Measurements from ENCODE around the gene BPIFB2. TPM values are rescaled to one million over a fixed set of nuclear protein-coding genes. Genes with fewer than 3 reads are reported as not detected.
"Not testable (repeated sequence)": the region's sequence is repeated elsewhere in the genome, so short reads cannot be mapped to it uniquely, and the experiment has no call there.

The BPIFB2 gene
- total RNA-seq, 1 donor from 2014 or later = 0.18 TPM

GRCh38 chr20:32970115-32970972 lies 37.2 kb upstream of the BPIFB2 start:
- DNase-seq (ENCODE audit: low spot score) (peak; percentile 36), ATAC-seq (no peak)

- ATAC-seq (no peak), DNase-seq (ENCODE audit: low spot score) (peak; percentile 27)
Observed at GRCh38 chr20:32970973-32971300, 36.6 kb upstream of the BPIFB2 start.

DNA sequence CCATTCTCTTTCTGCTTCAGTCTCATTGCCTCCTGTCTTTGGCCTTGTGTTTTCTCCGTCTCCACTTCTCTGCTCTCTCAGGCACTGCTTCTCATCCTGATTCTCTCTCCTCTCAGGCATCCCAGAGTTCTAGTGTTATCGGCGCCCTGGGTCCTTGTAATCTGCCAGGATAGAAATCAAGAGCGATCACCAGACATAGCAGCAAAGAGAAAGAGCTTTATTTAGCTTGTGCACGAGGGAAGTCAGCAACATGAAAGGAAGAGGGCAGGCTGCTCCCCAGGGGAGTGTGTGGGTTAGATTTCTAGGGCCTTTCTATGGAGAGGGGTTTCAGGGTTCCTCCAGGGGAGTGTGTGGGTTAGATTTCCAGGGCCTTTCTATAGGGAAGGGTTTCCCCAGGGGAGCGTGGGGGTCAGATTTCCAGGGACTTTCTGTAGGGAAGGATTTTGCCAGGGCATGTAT lies 35.8 kb upstream of the BPIFB2 start:
- DNase-seq (ENCODE audit: low spot score) (no peak), ATAC-seq (no peak)

- DNase-seq (ENCODE audit: low spot score) (peak; percentile 39), ATAC-seq (no peak)
Observed at GRCh38 chr20:32972181-32973076, 35.1 kb upstream of the BPIFB2 start.

GRCh38 chr20:32973077-32973717 lies 34.3 kb upstream of the BPIFB2 start:
- no peak for ATAC-seq
- DNase-seq (ENCODE audit: low spot score) = no peak

GRCh38 chr20:32974204-32975064 lies 33.1 kb upstream of the BPIFB2 start:
- ATAC-seq; DNase-seq (ENCODE audit: low spot score): not testable (repeated sequence)

DNA sequence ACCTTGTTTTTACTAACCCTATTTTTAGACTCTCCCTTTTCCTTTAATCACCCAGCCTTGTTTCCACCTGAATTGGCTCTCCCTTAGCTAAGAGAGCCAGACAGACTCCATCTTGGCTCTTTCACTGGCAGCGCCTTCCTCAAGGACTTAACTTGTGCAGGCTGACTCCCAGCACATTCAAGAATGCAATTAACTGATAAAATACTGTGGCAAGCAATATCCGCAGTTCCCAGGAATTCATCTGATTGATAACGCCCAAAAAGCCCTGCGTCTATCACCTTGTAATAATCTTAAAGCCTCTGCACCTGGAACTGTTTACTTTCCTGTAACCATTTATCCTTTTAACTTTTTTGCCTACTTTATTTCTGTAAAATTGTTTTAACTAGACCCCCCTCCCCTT lies 32.4 kb upstream of the BPIFB2 start:
- DNase-seq (ENCODE audit: low spot score); ATAC-seq: not testable (repeated sequence)

GRCh38 chr20:32975698-32976674 lies 31.5 kb upstream of the BPIFB2 start:
- peak; percentile 33 for DNase-seq (ENCODE audit: low spot score)
- no peak for ATAC-seq

DNA sequence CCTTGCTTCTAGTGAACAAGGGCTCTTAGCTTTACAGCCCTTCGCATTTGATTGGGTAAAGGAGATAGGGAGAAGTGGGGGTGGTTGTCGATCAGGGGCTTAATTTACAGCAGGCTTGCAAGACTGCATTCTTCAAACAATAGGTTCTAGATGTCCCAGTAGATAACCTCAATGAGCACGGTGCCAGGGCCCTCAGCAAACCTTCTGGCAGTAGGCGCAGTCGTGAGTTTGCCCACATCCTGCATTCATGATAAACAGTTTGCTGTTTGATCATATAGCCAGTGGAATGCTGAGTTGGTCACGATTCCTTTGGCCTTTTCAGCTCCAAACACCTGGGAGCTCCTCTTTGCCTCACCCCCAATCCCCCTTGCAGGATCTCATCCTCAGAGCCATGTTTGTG lies 30.8 kb upstream of the BPIFB2 start:
- DNase-seq (ENCODE audit: low spot score) (no peak), ATAC-seq (no peak)

GRCh38 chr20:32977281-32978008 lies 30.1 kb upstream of the BPIFB2 start:
- DNase-seq (ENCODE audit: low spot score) = no peak

DNA sequence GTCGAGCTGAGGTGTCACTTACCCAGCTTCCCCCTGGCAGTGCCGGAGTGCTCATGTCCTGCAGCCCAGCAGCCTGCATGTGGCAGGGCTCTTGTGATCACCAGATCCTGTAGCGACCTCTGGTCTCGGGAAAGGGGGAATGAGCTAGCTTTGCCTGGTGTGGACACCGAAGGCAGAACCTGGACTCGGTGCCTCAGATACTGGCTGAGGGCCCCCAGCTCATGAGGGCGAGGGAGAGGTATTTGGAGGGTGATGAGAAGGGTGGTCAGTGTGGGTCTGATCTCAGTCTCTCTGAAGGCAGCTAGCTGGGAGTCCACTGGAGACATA lies 29.5 kb upstream of the BPIFB2 start:
- no peak for ATAC-seq
- DNase-seq (ENCODE audit: low spot score) = no peak

More at GRCh38 chr20:32977281-32978008, 30.1 kb upstream of the BPIFB2 start:
- ATAC-seq = no peak

DNA sequence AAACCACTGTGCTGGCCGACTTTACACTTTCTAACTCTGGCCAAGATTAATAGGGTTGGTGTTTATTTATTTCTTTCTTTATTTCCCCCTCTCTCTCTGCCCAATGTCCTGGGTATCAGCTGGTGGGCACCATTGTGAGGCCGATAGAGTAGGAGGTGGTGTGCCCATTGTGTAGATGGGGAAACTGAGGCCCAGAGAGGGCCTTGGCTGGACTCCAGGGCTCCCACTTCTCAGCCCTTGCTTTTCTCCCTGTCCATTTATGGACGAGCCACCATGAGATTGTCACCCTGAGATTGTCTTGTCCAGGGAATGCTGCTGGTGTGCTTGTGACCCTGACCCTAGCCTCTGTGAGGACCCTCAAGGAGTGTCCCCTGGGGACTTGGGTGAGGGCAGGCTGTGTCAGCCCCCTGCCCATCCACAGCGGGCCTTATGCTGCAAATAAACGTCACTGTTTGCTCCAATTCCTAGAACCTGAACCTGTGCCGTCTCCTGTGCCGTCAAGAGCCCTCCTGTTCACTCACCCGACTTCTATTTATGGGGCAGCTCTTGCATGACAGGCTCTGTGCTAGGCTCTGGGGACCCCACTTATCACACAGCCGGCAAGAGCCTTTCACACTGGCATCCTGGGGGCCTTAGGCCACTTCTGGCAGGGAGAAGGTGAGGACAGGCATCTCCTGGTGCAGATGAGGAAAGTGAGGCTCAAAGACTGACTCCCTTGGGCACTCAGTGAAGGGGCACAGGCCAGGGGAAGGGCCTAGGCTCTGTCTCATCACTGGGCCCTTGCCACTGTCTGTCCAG lies 28.1 kb upstream of the BPIFB2 start:
- ATAC-seq (no peak), DNase-seq (ENCODE audit: low spot score) (no peak)

DNA sequence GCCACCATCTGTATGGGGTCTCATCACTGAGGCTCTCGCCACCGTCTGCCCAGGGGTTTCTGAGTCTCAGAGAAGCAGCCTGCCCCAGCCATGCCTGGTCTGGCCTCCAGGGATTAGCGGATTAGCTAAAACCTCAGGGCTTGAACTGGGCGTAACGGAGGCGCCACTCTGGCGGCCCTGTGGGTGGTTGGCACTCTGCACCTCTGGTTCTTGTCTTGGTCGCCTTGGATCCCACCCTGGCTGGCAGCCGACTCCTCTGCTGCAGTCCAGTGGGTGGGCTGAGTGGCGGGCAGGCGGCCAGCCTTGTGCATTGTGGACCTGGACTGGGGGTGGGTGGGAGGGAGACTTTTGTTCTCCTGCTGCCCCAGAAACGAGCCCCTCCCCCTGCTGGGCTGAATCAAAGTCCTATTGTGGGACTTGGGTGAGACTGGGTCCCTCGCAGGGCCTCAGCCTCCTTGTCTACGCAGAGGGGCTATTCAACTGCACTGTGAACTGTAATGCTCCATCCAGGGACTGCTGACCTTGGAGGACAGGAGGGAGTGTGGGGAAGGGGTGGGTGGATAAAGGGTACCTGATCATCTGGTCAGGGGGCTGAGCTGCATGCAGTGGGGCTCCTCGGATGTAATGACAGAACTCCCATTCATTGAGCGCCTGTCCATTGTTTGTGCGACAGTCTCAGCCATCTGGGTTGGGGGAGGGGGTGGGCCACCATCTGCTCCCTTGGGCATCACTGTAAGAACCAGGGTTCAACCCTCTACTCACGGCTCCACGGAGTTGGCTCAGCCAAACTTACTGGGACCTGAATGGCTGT lies 27.2 kb upstream of the BPIFB2 start:
- ATAC-seq = no peak

GRCh38 chr20:32980990-32981389 lies 26.5 kb upstream of the BPIFB2 start:
- no peak for DNase-seq (ENCODE audit: low spot score)
- ATAC-seq = no peak

More for the DNA sequence above, 27.2 kb upstream of the BPIFB2 start:
- no peak for DNase-seq (ENCODE audit: low spot score)

- no peak for ATAC-seq
- DNase-seq (ENCODE audit: low spot score) = peak; percentile 49
Observed at GRCh38 chr20:32982617-32983458, 24.7 kb upstream of the BPIFB2 start.
